Activated naive CD8-positive, alpha-beta T cell treated with anti-CD3 and anti-CD28 coated beads for 36 hours (primary cell): Measurements from ENCODE around the gene AKNAD1. TPM values are rescaled to one million over a fixed set of nuclear protein-coding genes. Genes with fewer than 3 reads are reported as not detected.
"Not testable (repeated sequence)": the region's sequence is repeated elsewhere in the genome, so short reads cannot be mapped to it uniquely, and the experiment has no call there.

Source experiments
- DNase-seq: peaks from one replicate; pipeline ENCODE4 v3.0.0; 2021
- H3K27ac Mint-ChIP-seq: one replicate; pipeline ENCODE4 v1.8.0; 2022; ENCODE audit warnings: mild to moderate bottlenecking, moderate library complexity, mixed read lengths
- H3K27me3 Mint-ChIP-seq: one replicate; pipeline ENCODE4 v1.8.0; 2022; ENCODE audit warnings: mild to moderate bottlenecking, mixed read lengths
- H3K36me3 Mint-ChIP-seq: one replicate; pipeline ENCODE4 v1.8.0; 2021; ENCODE audit warnings: mild to moderate bottlenecking, mixed read lengths
- H3K4me1 Mint-ChIP-seq: one replicate; pipeline ENCODE4 v1.8.0; 2021; ENCODE audit warnings: mixed read lengths
- H3K4me3 Mint-ChIP-seq: one replicate; pipeline ENCODE4 v1.8.0; 2022; ENCODE audit warnings: mild to moderate bottlenecking, moderate library complexity, mixed read lengths
- H3K9me3 Mint-ChIP-seq: one replicate; pipeline ENCODE4 v1.8.0; 2022; ENCODE audit warnings: mixed read lengths
- total RNA-seq, 2 experiments: library from RNA; stranded (reverse); gene quantifications; one replicate each; pipeline ENCODE4 v1.2.3, GENCODE V29; 2021

The AKNAD1 gene
- total RNA-seq, 2 experiments from 2014 or later, result not detected

GRCh38 chr1:108792420-108792819, 64.5 kb downstream of the AKNAD1 start:
- peaks cover 44% of the 10 kb centered on the region for H3K36me3 Mint-ChIP-seq
- no peak for DNase-seq
- no peaks in the 10 kb centered on the region for H3K4me1 Mint-ChIP-seq
- H3K27me3 Mint-ChIP-seq, result no peaks in the 10 kb centered on the region
- H3K4me3 Mint-ChIP-seq, result no peak overlapping the region
- H3K9me3 Mint-ChIP-seq, result peaks cover 17% of the 10 kb centered on the region
- H3K27ac Mint-ChIP-seq, result no peak overlapping the region

- H3K27me3 Mint-ChIP-seq, result no peaks in the 10 kb centered on the region
- no peak overlapping the region for H3K4me3 Mint-ChIP-seq
- no peak for DNase-seq
- H3K36me3 Mint-ChIP-seq, result peaks cover 49% of the 10 kb centered on the region
- H3K4me1 Mint-ChIP-seq, result no peaks in the 10 kb centered on the region
- H3K9me3 Mint-ChIP-seq, result peaks cover 17% of the 10 kb centered on the region
- no peak overlapping the region for H3K27ac Mint-ChIP-seq
These were observed 65.1 kb downstream of the AKNAD1 start for GRCh38 chr1:108791790-108792189.

- Mint-ChIP-seq H3K9me3 (peaks cover 26% of the 10 kb centered on the region), H3K27me3 (no peaks in the 10 kb centered on the region), H3K36me3 (peaks cover 74% of the 10 kb centered on the region), H3K4me3 (no peak overlapping the region), H3K4me1 (no peaks in the 10 kb centered on the region), H3K27ac (no peak overlapping the region)
- DNase-seq, result no peak
These were observed 71.0 kb downstream of the AKNAD1 start for GRCh38 chr1:108785880-108786279.

- H3K4me1 Mint-ChIP-seq, result no peaks in the 10 kb centered on the region
- H3K27me3 Mint-ChIP-seq, result no peaks in the 10 kb centered on the region
- no peak overlapping the region for H3K27ac Mint-ChIP-seq
- H3K9me3 Mint-ChIP-seq, result peaks cover 24% of the 10 kb centered on the region
- DNase-seq, result no peak
- H3K4me3 Mint-ChIP-seq, result no peak overlapping the region
- peaks cover 71% of the 10 kb centered on the region for H3K36me3 Mint-ChIP-seq
These were observed 71.6 kb downstream of the AKNAD1 start for GRCh38 chr1:108785264-108785663.

- not testable (repeated sequence) for H3K4me1 Mint-ChIP-seq, DNase-seq, H3K27ac Mint-ChIP-seq, H3K27me3 Mint-ChIP-seq, H3K4me3 Mint-ChIP-seq
- H3K9me3 Mint-ChIP-seq, result peaks cover 24% of the 10 kb centered on the region
- H3K36me3 Mint-ChIP-seq, result peaks cover 52% of the 10 kb centered on the region
These were observed 75.3 kb downstream of the AKNAD1 start for GRCh38 chr1:108781575-108781944.

GRCh38 chr1:108780937-108781574, 75.8 kb downstream of the AKNAD1 start:
- no peaks in the 10 kb centered on the region for H3K4me1 Mint-ChIP-seq
- peaks cover 23% of the 10 kb centered on the region for H3K9me3 Mint-ChIP-seq
- H3K36me3 Mint-ChIP-seq, result peaks cover 47% of the 10 kb centered on the region
- no peaks in the 10 kb centered on the region for H3K27me3 Mint-ChIP-seq
- no peak overlapping the region for H3K4me3 Mint-ChIP-seq
- DNase-seq, result no peak
- H3K27ac Mint-ChIP-seq, result no peak overlapping the region

GRCh38 chr1:108779455-108779854, 77.4 kb downstream of the AKNAD1 start:
- Mint-ChIP-seq H3K27me3 (no peaks in the 10 kb centered on the region), H3K36me3 (peaks cover 36% of the 10 kb centered on the region), H3K4me3 (no peak overlapping the region), H3K4me1 (no peaks in the 10 kb centered on the region), H3K9me3 (peaks cover 8% of the 10 kb centered on the region), H3K27ac (no peak overlapping the region)
- DNase-seq, result no peak

- Mint-ChIP-seq H3K27ac (no peak overlapping the region), H3K27me3 (no peaks in the 10 kb centered on the region), H3K36me3 (peaks cover 28% of the 10 kb centered on the region), H3K4me1 (no peaks in the 10 kb centered on the region), H3K9me3 (no peaks in the 10 kb centered on the region), H3K4me3 (no peak overlapping the region)
- DNase-seq, result no peak
These were observed 79.1 kb downstream of the AKNAD1 start for GRCh38 chr1:108777839-108778238.

GRCh38 chr1:108767708-108768107, 89.2 kb downstream of the AKNAD1 start:
- H3K4me1 Mint-ChIP-seq, result peaks cover 2% of the 10 kb centered on the region
- no peak overlapping the region for H3K4me3 Mint-ChIP-seq
- H3K9me3 Mint-ChIP-seq, result no peaks in the 10 kb centered on the region
- no peak for DNase-seq
- H3K36me3 Mint-ChIP-seq, result peaks cover 11% of the 10 kb centered on the region
- no peaks in the 10 kb centered on the region for H3K27me3 Mint-ChIP-seq
- no peak overlapping the region for H3K27ac Mint-ChIP-seq

GRCh38 chr1:108767115-108767514, 89.8 kb downstream of the AKNAD1 start:
- Mint-ChIP-seq H3K27me3 (no peaks in the 10 kb centered on the region), H3K4me1 (peaks cover 2% of the 10 kb centered on the region), H3K27ac (no peak overlapping the region), H3K9me3 (no peaks in the 10 kb centered on the region), H3K36me3 (peaks cover 11% of the 10 kb centered on the region), H3K4me3 (no peak overlapping the region)
- no peak for DNase-seq

Other genes with a start within 250 kb of the AKNAD1 start
- gene HENMT1, start 196.0 kb downstream of the AKNAD1 start, total RNA-seq, result 10 to 100 TPM; 26.1 to 26.4 TPM
- 10 to 100 TPM; 66.8 to 71.5 TPM for gene PRPF38B, start 164.8 kb downstream of the AKNAD1 start, total RNA-seq
- gene FNDC7, start 144.2 kb downstream of the AKNAD1 start, total RNA-seq, result not detected
- 10 to 100 TPM; 31.8 to 34.0 TPM for gene STXBP3, start 110.4 kb downstream of the AKNAD1 start, total RNA-seq
- 1 to 10 TPM; 4.8 to 6.3 TPM for gene GPSM2, start 19.9 kb upstream of the AKNAD1 start, total RNA-seq
- gene CLCC1, start 106.4 kb upstream of the AKNAD1 start, total RNA-seq, result 10 to 100 TPM; 15.8 to 17.5 TPM
- 1 to 10 TPM; 6.1 to 7.3 TPM for gene WDR47, start 185.0 kb upstream of the AKNAD1 start, total RNA-seq
- 10 to 100 TPM; 32.3 to 34.2 TPM for gene TAF13, start 218.9 kb upstream of the AKNAD1 start, total RNA-seq
- gene TMEM167B, start 233.7 kb upstream of the AKNAD1 start, total RNA-seq, result 10 to 100 TPM; 26.2 to 26.5 TPM